HepG2 (cell line): Measurements from ENCODE around the gene LGALS14. TPM values are rescaled to one million over a fixed set of nuclear protein-coding genes. Genes with fewer than 3 reads are reported as not detected.

Experiments used
- ATAC-seq: fragments of 200-7000 bp; cut with Tn5 transposase; 3 replicates; pipeline ENCODE4 v1.9.1; 2020; ENCODE audit warnings: mild to moderate bottlenecking, moderate library complexity
- BruUV-seq: library from RNA; stranded (reverse); fragments of 400-500 nt; replicated peaks from 2 replicates; lab custom pipeline; 2021; lab: Mats Ljungman, UMichigan
- CTCF ChIA-PET: fragments of 300-600 bp; formaldehyde crosslinking; extraction: SDS; loops from one replicate; lab custom pipeline; 2021; ENCODE audit warnings: low total read pairs, inconsistent platforms, low intra/inter-chr PET ratio; lab: Yijun Ruan, JAX
- POLR2A ChIA-PET: fragments of 350-600 bp; sonication (Branson Sonifier 250); formaldehyde crosslinking; loops from one replicate; lab custom pipeline; 2020; ENCODE audit warnings: antibody characterized with exemption, inconsistent platforms; lab: Yijun Ruan, JAX
- DNase-seq: peaks from one replicate; pipeline ENCODE4 v3.0.0-alpha.2; 2015; ENCODE audit warnings: low spot score
- FAIRE-seq: peaks from 3 replicates; lab custom pipeline; 2011; peaks lifted over from hg19 to GRCh38; lab: Jason Lieb, UNC
- H2AFZ ChIP-seq: one replicate; pipeline ENCODE4 v1.6.1; 2011; ENCODE audit warnings: low read length, inconsistent platforms
- H3K27ac ChIP-seq: fragments of 300-600 bp; 3 replicates; pipeline ENCODE4 v1.8.0; 2011; ENCODE audit warnings: mixed run types, mild to moderate bottlenecking, mixed read lengths, low read length, inconsistent platforms; ENCODE audit not compliant: insufficient read depth; ENCODE audit errors: extremely low read length
- H3K27me3 ChIP-seq, 2 experiments: fragments of 200-600 bp in 1 of 2; 2 replicates in 1 of 2; 3 replicates in 1 of 2; pipeline versions ENCODE4 v1.6.0 to v1.8.0; 2011; ENCODE audit warnings: low read length in 2 of 2, mild to moderate bottlenecking in 2 of 2, moderate library complexity in 2 of 2, inconsistent platforms in 1 of 2; ENCODE audit not compliant: insufficient read depth in 2 of 2, control insufficient read depth in 1 of 2
- H3K36me3 ChIP-seq, 2 experiments: fragments of 200-600 bp in 1 of 2; replicated peaks in 1 of 2; 2 replicates in 1 of 2; 3 replicates in 1 of 2; pipeline versions ENCODE4 v1.5.1 to v1.8.0; 2011; ENCODE audit warnings: low read length in 2 of 2, inconsistent platforms in 1 of 2; ENCODE audit not compliant: insufficient read depth in 2 of 2, control insufficient read depth in 1 of 2
- H3K4me1 ChIP-seq: 2 replicates; pipeline ENCODE4 v1.5.1; 2012; ENCODE audit warnings: low read length, inconsistent platforms; ENCODE audit not compliant: insufficient read depth
- H3K4me2 ChIP-seq: 2 replicates; pipeline ENCODE4 v1.6.0; 2011; ENCODE audit warnings: low read depth, low read length, inconsistent platforms
- H3K4me3 ChIP-seq, 3 experiments: fragments of 200-600 bp in 1 of 3; sonication (generic), shearing (Covaris generic) in 1 of 3; replicated peaks in 1 of 3; 2 replicates each; pipeline ENCODE4 v1.5.1; 2011 to 2016; ENCODE audit warnings: low read length in 3 of 3, inconsistent platforms in 2 of 3, low read depth in 2 of 3, mild to moderate bottlenecking in 2 of 3, control low read depth in 1 of 3, mixed read lengths in 1 of 3; ENCODE audit not compliant: insufficient read depth in 1 of 3
- H3K79me2 ChIP-seq: one replicate; pipeline ENCODE4 v1.6.1; 2011; ENCODE audit warnings: low read length, inconsistent platforms; ENCODE audit not compliant: insufficient read depth
- H3K9ac ChIP-seq: 2 replicates; pipeline ENCODE4 v1.6.0; 2011; ENCODE audit warnings: mild to moderate bottlenecking, low read depth, low read length, inconsistent platforms; ENCODE audit not compliant: insufficient read depth
- H3K9me3 ChIP-seq: 2 replicates; pipeline ENCODE4 v1.5.1; 2012; ENCODE audit warnings: mild to moderate bottlenecking, low read length
- H4K20me1 ChIP-seq: 2 replicates; pipeline ENCODE4 v1.6.0; 2011; ENCODE audit warnings: inconsistent platforms, mild to moderate bottlenecking, low read length, moderate library complexity; ENCODE audit not compliant: insufficient read depth
- EED ChIP-seq: sonication (generic); formaldehyde crosslinking; IDR thresholded peaks from 2 replicates; pipeline ENCODE4 v1.5.0; 2020; ENCODE audit warnings: mild to moderate bottlenecking, missing genetic modification reagents
- FOXA1 ChIP-seq, 2 experiments: fragments of 450-650 bp in 1 of 2; sonication (generic) in 1 of 2; formaldehyde crosslinking in 1 of 2; IDR thresholded peaks; 2 replicates each; pipeline versions ENCODE4 v1.4.0 to v1.6.1; 2016 to 2020; ENCODE audit warnings: missing genetic modification reagents in 1 of 2
- KMT2A ChIP-seq: sonication (generic); formaldehyde crosslinking; IDR thresholded peaks from 2 replicates; pipeline ENCODE4 v1.4.0; 2020; ENCODE audit warnings: missing genetic modification reagents
- MAFG ChIP-seq: sonication (generic); formaldehyde crosslinking; IDR thresholded peaks from 2 replicates; pipeline ENCODE4 v1.5.1; 2020; ENCODE audit warnings: mild to moderate bottlenecking, missing genetic modification reagents
- PCBP2 ChIP-seq: fragments of 200-400 bp; formaldehyde crosslinking; optimal IDR thresholded peaks from 2 replicates; pipeline ENCODE3; 2018; ENCODE audit warnings: low read length, low read depth; ENCODE audit not compliant: poor library complexity, severe bottlenecking
- REL ChIP-seq: sonication (generic); formaldehyde crosslinking; conservative IDR thresholded peaks from 2 replicates; pipeline ENCODE4 v1.8.0; 2022; ENCODE audit warnings: mild to moderate bottlenecking, missing genetic modification reagents, moderate library complexity
- REST ChIP-seq, 2 experiments: IDR thresholded peaks; 2 replicates each; pipeline ENCODE4 v1.6.1; 2011 to 2012; ENCODE audit warnings: low read length in 2 of 2, borderline replicate concordance in 1 of 2, low read depth in 1 of 2, mild to moderate bottlenecking in 1 of 2, moderate library complexity in 1 of 2
- SAFB2 ChIP-seq: sonication (generic); formaldehyde crosslinking; IDR thresholded peaks from 2 replicates; pipeline ENCODE4 v1.5.1; 2020; ENCODE audit warnings: missing genetic modification reagents, low read depth, mild to moderate bottlenecking, borderline replicate concordance
- SUZ12 ChIP-seq: fragments of 150-350 bp; IDR thresholded peaks from 2 replicates; pipeline ENCODE4 v1.6.1; 2014; ENCODE audit warnings: low read depth, low read length
- SYNCRIP ChIP-seq: fragments of 200-400 bp; formaldehyde crosslinking; IDR thresholded peaks from 2 replicates; pipeline ENCODE4 v1.6.1; 2018; ENCODE audit warnings: mild to moderate bottlenecking, low read depth, low read length; ENCODE audit not compliant: insufficient read depth
- TCF7L2 ChIP-seq: IDR thresholded peaks from 2 replicates; pipeline ENCODE4 v1.6.1; 2011; ENCODE audit warnings: mild to moderate bottlenecking, low read depth, low read length, moderate library complexity
- ZBTB46 ChIP-seq: sonication (generic); formaldehyde crosslinking; IDR thresholded peaks from 2 replicates; pipeline ENCODE4 v1.4.0; 2020; ENCODE audit warnings: mild to moderate bottlenecking, missing genetic modification reagents, borderline replicate concordance
- ZNF280B ChIP-seq: sonication (generic); formaldehyde crosslinking; IDR thresholded peaks from 2 replicates; pipeline ENCODE4 v1.5.0; 2020; ENCODE audit warnings: missing genetic modification reagents, mild to moderate bottlenecking, borderline replicate concordance
- ZNF367 ChIP-seq: sonication (generic); formaldehyde crosslinking; IDR thresholded peaks from 2 replicates; pipeline ENCODE4 v1.4.0; 2020; ENCODE audit warnings: missing genetic modification reagents, borderline replicate concordance
- ZNF430 ChIP-seq: sonication (generic); formaldehyde crosslinking; IDR thresholded peaks from 2 replicates; pipeline ENCODE4 v1.9.0; 2021; ENCODE audit warnings: mild to moderate bottlenecking, missing genetic modification reagents
- WGBS: methylation state at CpG from one replicate; pipeline ENCODE4 v1.1.6; 2017; ENCODE audit warnings: low lambda C conversion rate; 5-methylcytosine and 5-hydroxymethylcytosine counted together
- in situ Hi-C: cut with HindIII; loops from 2 replicates; pipeline ENCODE4 v1.10.0; 2017; ENCODE audit warnings: low pct_unique_long_range_greater_than_20kb; ENCODE audit not compliant: extremely low pct_ligation_motif_present
- intact Hi-C: fragments of 100-400 bp; cut with micrococcal nuclease; formaldehyde crosslinking; loops from one replicate; pipeline ENCODE4 v1.10.0; 2022; ENCODE audit not compliant: unreplicated experiment
- polyA plus RNA-seq, 8 experiments: library from polyadenylated mRNA; depleted of rRNA in 3 of 8; stranded (reverse) in 7 of 8; unstranded in 1 of 8; fragments of >200 nt; fragmentation: Illumina TruSeq in 4 of 8; extraction: Trizol in 4 of 8; gene quantifications; 2 replicates each; pipeline versions ENCODE4 v1.2.1 to v1.2.3, GENCODE V29; 2011 to 2016; ENCODE audit warnings: low read depth in 4 of 8, missing spikeins in 1 of 8, mixed read lengths in 1 of 8; ENCODE audit not compliant: insufficient read depth in 1 of 8
- total RNA-seq, 5 experiments: library from RNA; depleted of rRNA; stranded (reverse); fragments of >200 nt; fragmentation: Illumina TruSeq; extraction: Trizol; gene quantifications; 2 replicates each; pipeline ENCODE4 v1.2.3, GENCODE V29; 2016; ENCODE audit warnings: low read depth in 1 of 5

Gene LGALS14
- total and polyA plus RNA-seq, 2 of the 13 experiments (the other 11 are each of a cell fraction or from before 2014, with no cell fraction given) = not detected

- Histone ChIP-seq H3K9ac (no peak overlapping the region), H3K9me3 (no peaks in the 10 kb centered on the region), H3K36me3 (no peaks in the 10 kb centered on the region), H3K27me3 (no peaks in the 10 kb centered on the region; a peak in 2 of 5 replicates), H3K4me2 (no peak overlapping the region), H2AFZ (no peak overlapping the region), H4K20me1 (no peaks in the 10 kb centered on the region), H3K4me1 (peaks cover 15% of the 10 kb centered on the region)
- FAIRE-seq = no peak
- BruUV-seq = no TSS peak
- no peak for DNase-seq
- CTCF ChIA-PET = no interaction called here
- WGBS = 43% methylated on average over 4 of the region's 4 CpGs
- in situ Hi-C loops = no loop called here
- TF ChIP-seq ZNF367 (no peak), MAFG (CRISPR knock-in tag) (no peak), SAFB2 (CRISPR knock-in tag) (no peak), REST (IDR thresholded peaks at IDR 0.05; ENCODE audit: borderline replicate concordance in 1 of 2, low read depth in 1 of 2, low read length in 2 of 2) (no peak), REL (CRISPR knock-in tag) (no peak), PCBP2 (no peak), TCF7L2 (no peak), EED (CRISPR knock-in tag) (no peak), ZBTB46 (CRISPR knock-in tag) (no peak), FOXA1 (IDR thresholded peaks at IDR 0.05) (no peak), FOXA1 (CRISPR knock-in tag; IDR thresholded peaks at IDR 0.05) (no peak), SUZ12 (no peak), KMT2A (CRISPR knock-in tag) (no peak), SYNCRIP (no peak), ZNF280B (CRISPR knock-in tag) (no peak), ZNF430 (CRISPR knock-in tag) (no peak)
- TF ChIP-seq, all 625 proteins: peak for 0
- Histone ChIP-seq H3K4me3 (no peak overlapping the region), H3K27ac (no peak overlapping the region), H3K79me2 (no peaks in the 10 kb centered on the region)
- no peak for ATAC-seq
- intact Hi-C loops = no loop called here
- POLR2A ChIA-PET = no interaction called here
Observed at GRCh38 chr19:39710333-39710890, 6.1 kb downstream of the LGALS14 start.
